ENCODE data around the gene ABL2. TPM values are rescaled to one million over a fixed set of nuclear protein-coding genes. Genes with fewer than 3 reads are reported as not detected.

Gene ABL2
- total and polyA plus RNA-seq, 9 of the 15 experiments (the other 6 are each of a cell fraction or from before 2014, with no cell fraction given), result 1.4 to 15.0 (median 8.6) TPM

GRCh38 chr1:179146476-179146875 lies 83.0 kb downstream of the ABL2 start:
- Histone ChIP-seq H3K9me3 (replicated peaks; ENCODE audit: control insufficient read depth, insufficient read depth, low read depth, low read length) (no peaks in the 10 kb centered on the region), H3K4me1 (replicated peaks in 1 of 2; ENCODE audit: control insufficient read depth in 2 of 2, insufficient read depth in 2 of 2, low read length in 2 of 2) (peaks cover 0 to 11% of the 10 kb centered on the region in 2 experiments; a peak in 2 of 5 replicates), H3K9me1 (ENCODE audit: control insufficient read depth, insufficient read depth, low read length) (no peaks in the 10 kb centered on the region), H3K79me2 (ENCODE audit: control insufficient read depth, insufficient read depth, low read length) (peaks cover 7% of the 10 kb centered on the region; the same call in 1 of the 3 replicates), H3K4me3 (no peak overlapping the region), H3K27me3 (ENCODE audit: control insufficient read depth in 2 of 2, insufficient read depth in 2 of 2, low read length in 2 of 2) (no peaks in the 10 kb centered on the region), H3K4me2 (ENCODE audit: insufficient read depth, low read length) (no peak overlapping the region), H2AFZ (ENCODE audit: low read depth, low read length) (no peak overlapping the region), H3K9ac (ENCODE audit: insufficient read depth in 1 of 2, low read depth in 2 of 2, low read length in 2 of 2) (no peak overlapping the region), H4K20me1 (replicated peaks; ENCODE audit: control insufficient read depth, insufficient read depth, low read length) (no peaks in the 10 kb centered on the region), H3K36me3 (ENCODE audit: control insufficient read depth, insufficient read depth, low read length) (no peaks in the 10 kb centered on the region), H3K27ac (ENCODE audit: extremely low read depth, low read depth, low read length) (no peak overlapping the region)
- ATAC-seq (no peak), FAIRE-seq (no peak), DNase-seq (ENCODE audit: extremely low read depth in 1 of 4, low spot score in 3 of 4) (no peak)
- CTCF ChIA-PET (ENCODE audit: low intra/inter-chr PET ratio), result no interaction called here
- intact Hi-C loops (cut with micrococcal nuclease), result no loop called here
- 79% methylated on average over 5 of the region's 5 CpGs for WGBS (ENCODE audit: insufficient coverage, low coverage, missing lambda C conversion rate)
- no peak for TF ChIP-seq SETDB1 (IDR thresholded peaks at IDR 0.05; ENCODE audit: low read length)
- no peak for TF ChIP-seq CGGBP1 (CRISPR knock-in tag; IDR thresholded peaks at IDR 0.05)
- no peak for TF ChIP-seq HNRNPL (IDR thresholded peaks at IDR 0.05; ENCODE audit: low read depth, low read length)
- TF ChIP-seq HIVEP1 (CRISPR knock-in tag; IDR thresholded peaks at IDR 0.05), result no peak
- no peak for TF ChIP-seq GABPB2 (CRISPR knock-in tag; conservative IDR thresholded peaks at IDR 0.05)
- TF ChIP-seq ZNF197 (CRISPR knock-in tag; IDR thresholded peaks at IDR 0.05; ENCODE audit: low read depth), result no peak
- no peak for TF ChIP-seq ZNF589 (CRISPR knock-in tag; IDR thresholded peaks at IDR 0.05; ENCODE audit: low read depth)
- TF ChIP-seq ZNF121 (CRISPR knock-in tag; conservative IDR thresholded peaks at IDR 0.05), result no peak
- BruUV-seq (replicated peaks), result no TSS peak
- POLR2A ChIA-PET, result no interaction called here
- in situ Hi-C loops (cut with MboI), result no loop called here
